Measurements from ENCODE around the gene PTPN1. TPM values are rescaled to one million over a fixed set of nuclear protein-coding genes. Genes with fewer than 3 reads are reported as not detected.

Gene PTPN1
- total and polyA plus RNA-seq, 3 donors from 2014 or later, result 42.0 to 44.3 (median 44.0) TPM

GRCh38 chr20:50514750-50515149 is 4.6 kb downstream of the PTPN1 start:
- WGBS, 2 donors, result 84 to 92% methylated on average over 3 of the region's 3 CpGs
- TF ChIP-seq POLR2A (IDR thresholded peaks at IDR 0.05), result no peak
- no peak for TF ChIP-seq CTCF (IDR thresholded peaks at IDR 0.05)
- DNase-seq, result no peak
- peaks cover 44% of the 10 kb centered on the region for H3K4me1 ChIP-seq
- H3K36me3 ChIP-seq (ENCODE audit: low read depth, missing control alignments), result no peaks in the 10 kb centered on the region
- intact Hi-C loops (cut with DNase I; ENCODE audit: low total_unique reads), result no loop called here
- H3K27ac ChIP-seq, result no peak overlapping the region
- no peaks in the 10 kb centered on the region for H3K27me3 ChIP-seq
- H3K4me3 ChIP-seq, result no peak overlapping the region
- H3K9me3 ChIP-seq, result no peaks in the 10 kb centered on the region

- Histone ChIP-seq H3K9me3 (no peaks in the 10 kb centered on the region), H3K27me3 (no peaks in the 10 kb centered on the region), H3K27ac (no peak overlapping the region), H3K4me3 (no peak overlapping the region), H3K4me1 (peaks cover 47% of the 10 kb centered on the region), H3K36me3 (ENCODE audit: low read depth, missing control alignments) (no peaks in the 10 kb centered on the region)
- no peak for TF ChIP-seq CTCF (IDR thresholded peaks at IDR 0.05)
- no peak for TF ChIP-seq POLR2A (IDR thresholded peaks at IDR 0.05)
- intact Hi-C loops (cut with DNase I; ENCODE audit: low total_unique reads), result no loop called here
- WGBS, 2 donors, result 67 to 91% methylated on average over 1 of the region's 1 CpG
- DNase-seq, result no peak
These were observed 5.4 kb downstream of the PTPN1 start for GRCh38 chr20:50515471-50516106.

- no peak for DNase-seq
- Histone ChIP-seq H3K27me3 (no peaks in the 10 kb centered on the region), H3K27ac (no peak overlapping the region), H3K36me3 (ENCODE audit: low read depth, missing control alignments) (no peaks in the 10 kb centered on the region), H3K4me1 (peaks cover 43% of the 10 kb centered on the region), H3K4me3 (no peak overlapping the region), H3K9me3 (no peaks in the 10 kb centered on the region)
- intact Hi-C loops (cut with DNase I; ENCODE audit: low total_unique reads), result no loop called here
- no peak for TF ChIP-seq CTCF (IDR thresholded peaks at IDR 0.05)
- no peak for TF ChIP-seq POLR2A (IDR thresholded peaks at IDR 0.05)
- 58 to 82% methylated on average over 5 of the region's 5 CpGs for WGBS, 2 donors
These were observed 6.2 kb downstream of the PTPN1 start for GRCh38 chr20:50516180-50516934.

- no peaks in the 10 kb centered on the region for H3K9me3 ChIP-seq
- H3K36me3 ChIP-seq (ENCODE audit: low read depth, missing control alignments), result no peaks in the 10 kb centered on the region
- no peak overlapping the region for H3K27ac ChIP-seq
- intact Hi-C loops (cut with DNase I; ENCODE audit: low total_unique reads), result no loop called here
- no peak for DNase-seq
- 82 to 84% methylated on average over 7 of the region's 7 CpGs for WGBS, 2 donors
- no peak overlapping the region for H3K4me3 ChIP-seq
- H3K4me1 ChIP-seq, result peaks cover 35% of the 10 kb centered on the region
- TF ChIP-seq POLR2A (IDR thresholded peaks at IDR 0.05), result no peak
- no peak for TF ChIP-seq CTCF (IDR thresholded peaks at IDR 0.05)
- no peaks in the 10 kb centered on the region for H3K27me3 ChIP-seq
These were observed 7.0 kb downstream of the PTPN1 start for GRCh38 chr20:50516935-50517816.
